Endodermal cell (in vitro differentiated cells): ENCODE data around the gene CHD9. TPM values are rescaled to one million over a fixed set of nuclear protein-coding genes. Genes with fewer than 3 reads are reported as not detected.
"Not testable (repeated sequence)": the region's sequence is repeated elsewhere in the genome, so short reads cannot be mapped to it uniquely, and the experiment has no call there.

ENCODE experiments used
- DNase-seq: peaks from one replicate; pipeline ENCODE4 v3.0.0-alpha.2; 2017
- H3K27ac ChIP-seq: 2 replicates; pipeline ENCODE4 v1.5.1; 2013; ENCODE audit warnings: mild to moderate bottlenecking, low read depth, low read length, moderate library complexity
- H3K27me3 ChIP-seq: 2 replicates; pipeline ENCODE4 v1.6.1; 2013; ENCODE audit warnings: mild to moderate bottlenecking, low read length, moderate library complexity; ENCODE audit not compliant: insufficient read depth, control insufficient read depth, poor library complexity, severe bottlenecking
- H3K36me3 ChIP-seq: 2 replicates; pipeline ENCODE4 v1.7.0; 2013; ENCODE audit warnings: mild to moderate bottlenecking, low read length, moderate library complexity; ENCODE audit not compliant: control insufficient read depth, insufficient read depth
- H3K4me1 ChIP-seq: one replicate; pipeline ENCODE4 v1.7.0; 2013; ENCODE audit warnings: low read length; ENCODE audit not compliant: control insufficient read depth, insufficient read depth
- H3K4me3 ChIP-seq: 2 replicates; pipeline ENCODE4 v1.5.1; 2013; ENCODE audit warnings: mild to moderate bottlenecking, low read length, moderate library complexity
- H3K9ac ChIP-seq: 2 replicates; pipeline ENCODE4 v1.6.1; 2013; ENCODE audit warnings: mild to moderate bottlenecking, low read length, moderate library complexity; ENCODE audit not compliant: poor library complexity, severe bottlenecking; ENCODE audit errors: extremely low read depth
- H3K9me3 ChIP-seq: 2 replicates; pipeline ENCODE4 v1.6.1; 2013; ENCODE audit warnings: mild to moderate bottlenecking, low read length, moderate library complexity; ENCODE audit not compliant: control insufficient read depth
- H3K27ac Mint-ChIP-seq: 2 replicates; pipeline ENCODE4 v1.8.0; 2020; ENCODE audit warnings: mixed read lengths
- H3K27me3 Mint-ChIP-seq: 2 replicates; pipeline ENCODE4 v1.8.0; 2021; ENCODE audit warnings: mild to moderate bottlenecking, mixed read lengths; ENCODE audit not compliant: insufficient read depth
- H3K36me3 Mint-ChIP-seq: 2 replicates; pipeline ENCODE4 v1.8.0; 2020; ENCODE audit warnings: low read depth, mixed read lengths
- H3K4me1 Mint-ChIP-seq: 2 replicates; pipeline ENCODE4 v1.8.0; 2020; ENCODE audit warnings: mixed read lengths
- H3K4me3 Mint-ChIP-seq: 2 replicates; pipeline ENCODE4 v1.8.0; 2020; ENCODE audit warnings: mild to moderate bottlenecking, moderate library complexity, mixed read lengths
- H3K9me3 Mint-ChIP-seq: 2 replicates; pipeline ENCODE4 v1.8.0; 2020; ENCODE audit warnings: mild to moderate bottlenecking, mixed read lengths
- CTCF ChIP-seq: fragments of 200-600 bp; sonication (generic); conservative IDR thresholded peaks from 2 replicates; pipeline ENCODE4 v1.5.0; 2021; ENCODE audit warnings: antibody characterized with exemption, mild to moderate bottlenecking
- WGBS, 2 experiments: methylation state at CpG; one replicate each; pipeline versions ENCODE4 v1.1.5 to v1.1.7; 2013; ENCODE audit warnings: missing lambda C conversion rate in 2 of 2, mixed read lengths in 1 of 2; ENCODE audit not compliant: insufficient coverage in 1 of 2, insufficient read length in 1 of 2; 5-methylcytosine and 5-hydroxymethylcytosine counted together
- total RNA-seq, 2 donors: library from RNA; stranded (reverse); fragmentation: NEBNext Ultra II Directional in 1 of 2; extraction: Animal tissue kit (Norgen Biotek cat#: 25700) in 1 of 2; gene quantifications; 2 replicates in 1 of 2; 3 replicates in 1 of 2; pipeline ENCODE4 v1.2.1, GENCODE V29; 2021

The CHD9 gene
- total RNA-seq, 2 donors from 2014 or later, result 36.8 to 40.5 TPM

GRCh38 chr16:53035176-53035942 lies 19.4 kb upstream of the CHD9 start:
- no peak for DNase-seq
- no peak overlapping the region for H3K27ac Mint-ChIP-seq
- H3K4me3 Mint-ChIP-seq, result no peak overlapping the region

GRCh38 chr16:53036066-53036465 lies 18.7 kb upstream of the CHD9 start:
- no peak for DNase-seq
- H3K9me3 Mint-ChIP-seq, result peaks cover 28% of the 10 kb centered on the region
- H3K4me3 Mint-ChIP-seq, result no peak overlapping the region
- H3K36me3 ChIP-seq, result no peaks in the 10 kb centered on the region
- H3K9ac ChIP-seq, result no peak overlapping the region
- peaks cover 7% of the 10 kb centered on the region for H3K4me1 ChIP-seq
- no peaks in the 10 kb centered on the region for H3K27me3 ChIP-seq
- no peak for TF ChIP-seq CTCF
- H3K9me3 ChIP-seq, result peaks cover 17% of the 10 kb centered on the region
- H3K27me3 Mint-ChIP-seq, result peaks cover 8% of the 10 kb centered on the region
- H3K4me1 Mint-ChIP-seq, result peaks cover 32% of the 10 kb centered on the region
- no peak overlapping the region for H3K4me3 ChIP-seq
- WGBS, 2 experiments, result 68 to 87% methylated on average over 4 to 6 of the region's 6 CpGs
- peaks cover 25% of the 10 kb centered on the region for H3K36me3 Mint-ChIP-seq
- H3K27ac Mint-ChIP-seq, result no peak overlapping the region
- no peak overlapping the region for H3K27ac ChIP-seq

More at GRCh38 chr16:53035176-53035942, 19.4 kb upstream of the CHD9 start:
- H3K4me3 ChIP-seq, result no peak overlapping the region
- H3K4me1 Mint-ChIP-seq, result peaks cover 26% of the 10 kb centered on the region
- H3K4me1 ChIP-seq, result peaks cover 7% of the 10 kb centered on the region
- H3K27me3 Mint-ChIP-seq, result peaks cover 8% of the 10 kb centered on the region
- H3K9ac ChIP-seq, result no peak overlapping the region
- WGBS, 2 experiments, result 88 to 100% methylated on average over 3 of the region's 3 CpGs
- H3K27ac ChIP-seq, result no peak overlapping the region
- H3K36me3 ChIP-seq, result no peaks in the 10 kb centered on the region
- peaks cover 24% of the 10 kb centered on the region for H3K9me3 Mint-ChIP-seq
- H3K36me3 Mint-ChIP-seq, result peaks cover 19% of the 10 kb centered on the region
- no peaks in the 10 kb centered on the region for H3K27me3 ChIP-seq
- no peak for TF ChIP-seq CTCF
- H3K9me3 ChIP-seq, result peaks cover 17% of the 10 kb centered on the region

- not testable (repeated sequence) for DNase-seq, H3K27me3 Mint-ChIP-seq, H3K4me1 ChIP-seq, H3K36me3 ChIP-seq, H3K27me3 ChIP-seq, H3K27ac Mint-ChIP-seq, H3K4me3 Mint-ChIP-seq, H3K9ac ChIP-seq, H3K4me3 ChIP-seq, H3K27ac ChIP-seq
- H3K36me3 Mint-ChIP-seq, result peaks cover 25% of the 10 kb centered on the region
- H3K4me1 Mint-ChIP-seq, result peaks cover 34% of the 10 kb centered on the region
- 94 to 98% methylated on average over 4 to 6 of the region's 6 CpGs for WGBS, 2 experiments
- peaks cover 28% of the 10 kb centered on the region for H3K9me3 Mint-ChIP-seq
- H3K9me3 ChIP-seq, result peaks cover 17% of the 10 kb centered on the region
Measured at GRCh38 chr16:53036711-53037110, 18.1 kb upstream of the CHD9 start.
